ENCODE results near the gene TERB1.
A peak's percentile ranks its signal among the peaks of the same experiment; 100 is the strongest.
"Not testable (repeated sequence)": the region's sequence is repeated elsewhere in the genome, so short reads cannot be mapped to it uniquely, and the experiment has no call there.

TERB1 gene

DNA sequence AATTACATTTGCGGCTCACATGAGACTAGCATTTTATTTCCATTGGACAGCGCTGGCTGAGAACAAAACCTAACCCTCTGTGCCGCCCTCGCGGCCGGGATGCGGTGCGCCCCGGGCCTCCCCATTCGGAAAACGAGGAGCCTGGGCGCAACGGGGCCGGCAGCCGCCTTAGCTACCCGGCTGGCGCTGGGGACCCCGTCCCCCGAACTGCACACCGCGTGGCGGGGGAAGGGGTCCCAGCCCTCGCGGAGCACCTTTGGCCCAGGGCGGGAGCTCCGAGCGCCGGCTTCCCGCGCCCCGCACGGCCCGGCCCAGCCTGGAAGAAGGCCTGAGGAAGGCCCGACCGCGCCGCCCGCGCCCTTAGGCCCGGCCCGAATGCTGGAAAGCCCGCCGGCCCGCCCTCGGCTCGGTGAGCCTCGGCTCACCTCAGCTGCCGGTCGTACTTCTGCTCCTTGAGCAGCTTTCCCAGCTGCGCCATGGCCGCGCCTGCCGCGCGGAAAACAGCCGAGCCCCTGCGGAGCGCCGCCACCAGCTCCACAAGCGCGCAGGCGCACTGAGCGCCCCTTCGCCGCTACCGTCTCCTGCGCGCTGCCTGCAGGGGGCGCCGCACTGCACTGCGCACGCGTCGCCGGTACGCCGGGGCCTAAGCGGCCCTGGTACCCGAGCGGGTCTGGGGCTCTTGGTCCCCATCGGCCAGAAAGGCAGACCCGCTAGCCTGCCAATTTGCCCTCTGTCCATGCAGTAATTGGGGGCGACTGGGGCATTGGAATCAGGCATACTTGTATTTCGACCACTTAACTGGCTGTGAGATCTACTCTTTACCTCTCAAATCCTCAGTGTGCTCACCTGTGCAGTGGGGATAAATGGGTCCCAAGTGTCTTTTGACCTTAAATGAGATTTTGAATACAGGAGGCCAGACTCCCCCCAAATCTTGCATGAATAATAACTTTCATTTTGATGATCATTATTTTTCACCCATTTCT is 29.3 kb upstream of the TERB1 start, which contains the start of gene NAE1:
TSS of gene NAE1 (minus strand) at position 555 of the 983 bp plus-strand sequence. CDS start at position 478, 77 bp downstream.
- DNase-seq (ENCODE audit: low read depth in 2 of 2) = peak; percentile 79 to 82

- DNase-seq (ENCODE audit: low read depth in 2 of 2) = no peak
Observed at GRCh38 chr16:66824006-66824405, 22.6 kb upstream of the TERB1 start.

GRCh38 chr16:66814734-66815133 is 13.3 kb upstream of the TERB1 start:
- DNase-seq (ENCODE audit: low read depth in 2 of 2) = no peak

- DNase-seq (ENCODE audit: low read depth in 2 of 2) = no peak
Observed at GRCh38 chr16:66811043-66811442, 9.7 kb upstream of the TERB1 start.

GRCh38 chr16:66810391-66810790 is 9.0 kb upstream of the TERB1 start:
- DNase-seq (ENCODE audit: low read depth in 2 of 2) = no peak

DNA sequence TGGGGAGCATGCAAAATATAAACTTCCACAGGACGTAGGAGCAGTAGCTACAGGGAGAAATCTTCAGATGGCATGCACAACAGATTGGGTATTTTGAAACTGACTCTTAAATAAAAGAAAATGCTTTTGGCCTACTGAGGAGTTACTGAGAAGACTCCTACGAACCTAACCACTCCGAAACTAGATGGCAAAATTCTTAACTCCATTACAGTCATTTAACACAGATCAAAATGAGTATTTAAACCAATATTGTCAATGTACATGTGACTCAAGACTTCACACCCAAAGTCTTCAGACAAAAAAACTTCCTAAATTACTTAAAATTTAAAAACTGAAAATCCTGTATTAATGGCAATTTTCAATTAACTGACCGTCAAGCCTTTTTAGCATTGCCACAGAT is 8.4 kb upstream of the TERB1 start:
- DNase-seq (ENCODE audit: low read depth in 2 of 2) = no peak

- DNase-seq (ENCODE audit: low read depth in 2 of 2) = no peak
Observed at GRCh38 chr16:66802159-66802558, 775 bp upstream of the TERB1 start.

DNA sequence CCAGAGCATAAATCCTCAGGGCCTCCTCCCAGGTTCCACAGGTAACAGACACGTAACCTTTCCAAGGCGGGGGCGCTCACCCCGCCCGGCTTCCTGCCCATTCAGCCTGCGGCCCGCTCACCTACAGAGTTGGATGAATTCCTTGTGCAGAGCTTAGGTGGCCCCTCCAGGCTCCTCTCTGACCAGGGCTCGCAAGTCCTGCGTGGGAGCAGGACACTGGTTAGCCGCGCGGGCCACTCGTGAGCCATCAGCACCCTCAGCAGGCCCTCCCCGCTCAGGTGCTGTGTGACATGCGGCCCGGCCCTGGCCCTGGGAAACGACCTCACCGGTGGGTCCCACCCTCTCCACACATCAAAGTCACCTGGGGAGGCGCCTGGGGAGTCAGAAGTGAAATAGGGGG is 528 bp downstream of the TERB1 start:
- no peak for DNase-seq (ENCODE audit: low read depth in 2 of 2)

DNA sequence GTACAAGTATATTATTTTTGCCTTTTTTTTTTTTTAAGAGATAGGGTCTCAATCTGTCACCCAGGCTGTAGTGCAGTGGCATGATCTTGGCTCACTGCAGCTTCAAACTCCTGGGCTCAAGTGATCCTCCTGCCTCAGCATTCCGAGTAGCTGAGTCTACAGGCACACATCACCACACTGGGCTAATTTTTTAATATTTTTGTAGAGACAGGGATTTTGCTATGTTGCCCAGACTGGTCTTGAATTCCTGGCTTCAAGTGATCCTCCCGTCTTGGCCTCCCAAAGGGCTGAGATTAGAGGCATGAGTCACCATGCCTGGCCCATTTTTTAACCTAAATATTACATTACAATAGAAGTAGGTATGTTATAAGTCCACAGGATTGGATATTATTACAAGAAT is 3.2 kb downstream of the TERB1 start:
- DNase-seq (ENCODE audit: low read depth in 2 of 2) = no peak

DNA sequence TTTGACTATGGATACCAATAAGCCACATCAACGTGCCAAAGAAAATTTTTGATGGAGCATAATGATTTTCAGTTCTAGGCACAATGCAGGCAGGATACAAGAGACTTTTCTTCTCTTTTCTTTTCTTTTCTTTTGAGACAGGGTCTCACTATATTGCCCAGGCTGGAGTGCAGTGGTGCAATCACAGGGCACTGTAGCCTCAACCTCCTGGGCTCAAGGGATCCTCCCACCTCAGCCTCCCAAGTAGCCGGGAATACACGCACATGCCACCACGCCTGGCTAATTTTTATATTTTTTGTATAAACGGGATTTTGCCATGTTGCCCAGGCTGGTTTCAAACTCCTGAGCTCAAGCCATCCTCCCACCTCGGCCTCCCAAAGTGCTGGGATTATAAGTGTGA is 7.4 kb downstream of the TERB1 start:
- DNase-seq (ENCODE audit: low read depth in 2 of 2) = not testable (repeated sequence)

DNA sequence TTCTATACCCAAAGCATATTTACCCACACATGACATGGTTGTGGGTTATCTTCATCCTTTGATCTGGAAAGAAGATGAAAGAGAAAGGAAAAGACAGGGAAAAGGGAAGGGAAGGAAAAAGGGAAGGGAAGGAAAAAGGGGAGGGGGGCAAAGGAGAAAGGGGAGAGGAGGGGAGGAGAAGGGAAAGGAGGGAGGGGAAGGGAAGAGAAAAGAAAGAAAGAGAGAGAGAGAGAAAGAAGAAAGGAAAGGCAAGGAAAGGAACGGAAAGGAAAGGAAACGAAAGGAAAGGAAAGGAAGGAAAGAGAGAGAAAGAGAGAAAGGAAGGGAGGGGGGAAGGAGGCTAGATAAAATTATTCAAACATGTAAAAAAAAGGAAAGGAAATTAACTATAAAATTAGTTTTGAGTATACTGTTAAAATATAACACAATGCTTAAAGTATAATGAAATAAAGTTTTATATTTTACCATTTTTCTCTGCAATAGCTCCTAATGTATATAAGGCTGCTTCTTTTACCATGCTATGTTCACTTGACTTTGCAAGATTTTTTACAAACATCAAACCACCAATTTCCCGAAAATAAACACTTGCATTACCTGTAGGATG is 11.2 kb downstream of the TERB1 start:
- no peak for DNase-seq (ENCODE audit: low read depth in 2 of 2)

DNA sequence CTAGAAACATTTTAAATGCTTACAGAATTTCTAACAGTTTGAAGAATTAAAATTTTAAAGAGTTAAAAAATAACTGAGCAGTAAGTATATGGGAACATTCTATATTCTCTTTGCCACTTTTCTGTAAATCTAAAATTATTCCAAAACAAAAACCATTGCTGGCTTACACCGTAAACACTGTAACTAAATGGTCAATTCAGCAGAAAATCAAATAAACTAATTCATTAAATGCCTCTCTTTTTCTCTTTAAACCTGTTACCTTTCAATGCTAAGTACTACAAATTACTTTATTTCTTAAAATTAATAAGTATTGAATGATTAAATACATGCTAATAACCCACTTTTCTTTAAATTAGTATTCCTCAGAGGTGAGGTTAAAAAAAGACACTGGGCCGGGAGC is 14.0 kb downstream of the TERB1 start:
- no peak for DNase-seq (ENCODE audit: low read depth in 2 of 2)

DNA sequence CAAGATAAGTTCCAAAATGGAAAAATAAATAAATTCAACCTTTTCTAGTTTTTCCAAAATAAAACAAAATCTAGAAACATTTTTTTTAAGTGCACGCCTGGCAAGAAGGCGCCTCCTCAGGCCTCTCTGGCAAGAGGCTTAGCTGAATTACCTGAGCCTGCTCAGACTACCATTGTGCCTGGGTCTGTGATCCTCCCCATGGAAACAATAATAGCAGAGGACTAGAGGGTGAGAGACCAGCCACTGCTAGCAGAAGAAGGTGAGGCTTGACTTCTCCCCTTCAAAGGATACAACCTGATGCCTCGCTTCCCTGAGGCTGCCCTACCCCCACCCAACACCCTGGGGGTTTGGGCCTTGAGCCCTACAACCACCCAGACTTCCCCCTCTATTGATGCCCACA is 14.8 kb downstream of the TERB1 start:
- no peak for DNase-seq (ENCODE audit: low read depth in 2 of 2)

DNA sequence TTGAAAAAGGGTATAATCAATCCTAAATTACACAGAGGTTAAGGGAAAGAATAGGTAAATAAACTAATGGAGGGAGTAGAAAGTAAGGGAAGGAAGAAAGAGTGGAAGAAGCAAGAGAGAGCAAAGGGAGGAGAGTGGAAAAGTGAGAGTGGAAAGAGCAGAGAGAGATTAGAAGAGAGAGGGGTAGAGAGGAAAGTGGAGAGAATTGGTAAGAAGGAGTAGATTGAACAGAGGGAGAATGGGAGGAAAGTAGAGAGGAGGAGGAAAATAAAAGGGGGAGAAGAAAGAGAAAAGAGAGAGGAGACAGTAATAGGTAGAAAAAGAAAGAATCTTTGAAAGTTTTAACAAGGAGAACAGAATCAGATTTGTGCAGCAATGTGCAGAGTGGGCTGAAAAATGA is 24.9 kb downstream of the TERB1 start:
- no peak for DNase-seq (ENCODE audit: low read depth in 2 of 2)

GRCh38 chr16:66774981-66775380 is 26.4 kb downstream of the TERB1 start:
- DNase-seq (ENCODE audit: low read depth in 2 of 2) = no peak

DNA sequence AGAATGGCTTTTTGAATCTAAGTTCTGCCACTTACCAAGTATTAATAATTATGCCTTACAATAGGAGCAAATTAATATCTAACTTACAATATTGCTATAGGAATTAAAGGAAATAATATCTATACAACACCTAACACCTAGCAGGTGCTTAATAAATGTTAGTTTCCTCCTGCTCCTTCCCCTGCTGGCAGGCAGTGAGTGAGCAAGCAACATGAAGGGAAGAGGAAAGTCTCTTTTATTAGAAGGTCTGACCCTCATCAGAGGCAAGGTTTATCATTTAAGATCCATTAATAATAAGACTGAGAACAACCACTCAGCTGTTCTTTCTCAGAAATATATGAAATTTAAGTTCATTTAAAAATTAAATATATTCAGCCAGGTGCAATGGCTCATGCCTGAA is 43.3 kb downstream of the TERB1 start:
- DNase-seq (ENCODE audit: low read depth in 2 of 2) = no peak

GRCh38 chr16:66754819-66755218 is 46.6 kb downstream of the TERB1 start:
- DNase-seq (ENCODE audit: low read depth in 2 of 2) = no peak

DNA sequence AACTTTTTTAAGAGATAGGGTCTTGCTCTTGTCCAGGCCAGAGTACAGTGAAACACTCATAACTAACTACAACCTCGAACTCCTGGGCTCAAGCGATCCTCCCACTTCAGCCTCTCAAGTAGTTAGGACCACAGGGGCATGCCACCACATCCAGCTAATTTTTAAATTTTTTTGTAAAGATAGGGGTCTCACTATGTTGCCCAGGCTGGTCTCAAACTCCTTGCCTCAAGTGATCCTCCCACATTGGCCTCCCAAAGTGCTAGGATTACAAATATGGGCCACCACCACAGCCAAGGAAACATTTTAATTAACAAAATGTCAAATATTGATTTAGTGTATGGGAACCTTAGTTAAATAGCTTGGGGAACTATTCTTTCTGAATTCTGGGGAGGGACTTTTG is 47.2 kb downstream of the TERB1 start:
- DNase-seq (ENCODE audit: low read depth in 2 of 2) = no peak

DNA sequence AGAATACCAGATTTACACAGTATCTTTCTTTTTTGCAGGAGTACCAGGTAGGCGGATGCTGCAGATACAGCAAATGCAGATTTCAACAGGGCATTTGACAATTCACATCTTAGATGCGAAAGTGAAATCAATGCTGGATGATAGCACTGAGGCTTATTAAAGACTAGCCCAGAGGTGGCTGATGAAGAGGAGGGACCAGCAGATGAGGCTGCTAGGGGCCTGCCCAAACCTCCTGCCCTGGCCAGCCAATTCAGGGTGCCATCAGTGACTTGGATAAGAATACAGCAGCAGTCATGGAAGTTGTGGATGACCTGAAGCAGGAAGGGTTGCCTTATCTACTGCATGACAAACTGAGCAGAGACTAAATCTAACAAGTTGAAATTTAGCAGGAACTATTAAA is 48.4 kb downstream of the TERB1 start:
- no peak for DNase-seq (ENCODE audit: low read depth in 2 of 2)

DNA sequence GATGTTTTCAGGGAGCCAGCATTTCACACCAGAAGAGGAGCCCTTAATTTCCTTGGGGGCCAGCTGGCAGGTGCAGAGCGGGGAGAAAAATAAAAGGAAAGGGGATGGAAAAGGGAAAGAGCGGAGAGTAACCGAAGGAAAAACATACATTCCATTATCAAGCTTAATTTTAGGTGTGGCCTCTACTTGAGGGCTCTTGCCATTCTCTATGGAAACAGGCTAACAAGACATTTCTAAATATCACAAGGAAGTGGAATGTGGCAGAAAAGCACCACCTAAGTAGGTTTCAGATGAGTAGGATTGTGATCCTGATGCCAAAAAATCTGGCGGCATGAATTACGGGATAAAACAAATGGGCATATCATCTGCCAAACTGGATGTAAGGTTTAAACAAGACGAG is 49.0 kb downstream of the TERB1 start:
- no peak for DNase-seq (ENCODE audit: low read depth in 2 of 2)

DNA sequence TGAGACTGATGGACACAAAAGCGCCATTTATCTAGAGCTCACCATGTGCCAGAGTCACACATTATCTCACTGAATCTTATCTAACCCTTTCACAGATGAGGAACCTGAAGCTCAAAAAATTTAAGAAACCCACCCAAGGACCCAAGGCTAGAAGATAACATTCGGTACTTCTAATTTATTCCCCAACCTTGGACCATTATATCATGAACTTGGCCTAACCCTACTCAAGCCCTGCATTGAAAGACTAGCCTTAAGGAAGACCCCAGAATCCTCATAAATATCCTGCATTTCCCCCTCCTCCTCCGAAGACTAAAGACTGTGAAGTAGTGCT is 49.4 kb downstream of the TERB1 start:
- DNase-seq (ENCODE audit: low read depth in 2 of 2) = no peak

GRCh38 chr16:66751303-66751991 is 49.9 kb downstream of the TERB1 start, which contains the start of gene DYNC1LI2:
DYNC1LI2 (minus strand) TSS chr16:66751609; CDS start chr16:66751591, 18 bp downstream.
- DNase-seq (ENCODE audit: low read depth in 2 of 2) = peak; percentile 56 to 67

DNA sequence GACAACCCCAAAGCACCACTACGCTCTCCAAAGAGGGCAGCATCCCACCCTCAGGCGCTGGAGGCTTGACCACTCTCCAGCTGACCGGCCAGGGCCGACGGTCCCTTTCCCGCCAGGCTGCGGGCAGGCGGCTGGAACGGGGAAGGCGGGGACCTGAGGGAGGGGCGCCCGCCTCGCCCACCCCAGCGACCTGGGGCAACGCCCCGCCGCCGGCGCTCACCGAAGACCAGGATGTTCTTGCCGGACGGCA is 50.4 kb downstream of the TERB1 start:
- DNase-seq (ENCODE audit: low read depth in 2 of 2) = no peak
